ENCODE results near the gene BZW1. TPM values are rescaled to one million over a fixed set of nuclear protein-coding genes. Genes with fewer than 3 reads are reported as not detected.

Gene BZW1
- total and polyA plus RNA-seq, 2 of the 4 experiments (the other 2 are of a cell fraction) = 204 to 268 TPM

- intact Hi-C loops (cut with micrococcal nuclease) = no loop called here
Observed at GRCh38 chr2:200791905-200792304, 19.8 kb upstream of the BZW1 start.

More at GRCh38 chr2:200791905-200792304, 19.8 kb upstream of the BZW1 start:
- peaks cover 12% of the 10 kb centered on the region for H3K4me1 ChIP-seq (ENCODE audit: control insufficient read depth, insufficient read depth, low read length)
- H2AK9ac ChIP-seq (replicated peaks; ENCODE audit: low read depth, low read length, poor library complexity) = no peak overlapping the region
- no peaks in the 10 kb centered on the region for H3K9me3 ChIP-seq (ENCODE audit: control insufficient read depth, insufficient read depth, low read length)
- H3K27me3 ChIP-seq (ENCODE audit: control insufficient read depth, insufficient read depth, low read length) = no peaks in the 10 kb centered on the region
- no peak overlapping the region for H2BK5ac ChIP-seq (ENCODE audit: low read depth, low read length, poor library complexity, severe bottlenecking)
- no peak overlapping the region for H4K8ac ChIP-seq (ENCODE audit: low read depth in 2 of 2, low read length in 2 of 2)
- no peak overlapping the region for H3K4ac ChIP-seq (ENCODE audit: low read depth, low read length)
- ATAC-seq (ENCODE audit: low read depth) (no peak), DNase-seq (no peak)
- no peaks in the 10 kb centered on the region for H3K36me3 ChIP-seq (ENCODE audit: control insufficient read depth, insufficient read depth, low read length)
- H3K56ac ChIP-seq (ENCODE audit: extremely low read depth, insufficient read depth, low read length) = no peak overlapping the region
- POLR2A ChIA-PET (ENCODE audit: unreplicated experiment) = no interaction called here
- H3K9ac ChIP-seq (ENCODE audit: low read depth, low read length) = no peak overlapping the region
- H3K79me1 ChIP-seq (ENCODE audit: low read depth in 1 of 2, low read length in 2 of 2) = peaks cover 0 to 13% of the 10 kb centered on the region in 2 experiments; a peak in 2 of 4 replicates
- no peaks in the 10 kb centered on the region; the same call in 1 of the 2 replicates for H4K20me1 ChIP-seq (ENCODE audit: insufficient read depth, low read length)
- H3K23ac ChIP-seq (ENCODE audit: low read depth, low read length) = no peak overlapping the region
- H2BK15ac ChIP-seq (ENCODE audit: low read depth, low read length) = no peak overlapping the region
- dilution Hi-C loops (cut with HindIII; ENCODE audit: low sequenced_read_pairs, unreplicated experiment) = no loop called here
- H3K4me3 ChIP-seq (ENCODE audit: insufficient read depth, low read depth, low read length) = no peak overlapping the region
- H3K27ac ChIP-seq (ENCODE audit: insufficient read depth, low read length) = no peak overlapping the region
- TF ChIP-seq MXI1 (IDR thresholded peaks at IDR 0.05; ENCODE audit: borderline replicate concordance, low read depth, low read length) = no peak
- TF ChIP-seq RCOR1 (IDR thresholded peaks at IDR 0.05; ENCODE audit: insufficient replicate concordance, low read length) = no peak
- no peak for TF ChIP-seq CTCF (conservative IDR thresholded peaks at IDR 0.05; ENCODE audit: low read depth, low read length)
- TF ChIP-seq POLR2A (IDR thresholded peaks at IDR 0.05; ENCODE audit: low read depth, low read length) = no peak
- TF ChIP-seq BHLHE40 (IDR thresholded peaks at IDR 0.05; ENCODE audit: low read depth, low read length) = no peak
- TF ChIP-seq FOS (IDR thresholded peaks at IDR 0.05; ENCODE audit: low read depth, low read length) = no peak
- no peak for TF ChIP-seq USF2 (IDR thresholded peaks at IDR 0.05; ENCODE audit: low read depth, low read length)
- no peak for TF ChIP-seq NFE2L2 (IDR thresholded peaks at IDR 0.05; ENCODE audit: low read depth, low read length)
- TF ChIP-seq RFX5 (IDR thresholded peaks at IDR 0.05; ENCODE audit: low read depth, low read length) = no peak
- TF ChIP-seq MAFK (IDR thresholded peaks at IDR 0.05; ENCODE audit: low read depth, low read length) = no peak
- H4K91ac ChIP-seq (ENCODE audit: insufficient read depth, low read depth, low read length) = no peak overlapping the region
- BruUV-seq (replicated peaks) = no TSS peak
- H4K5ac ChIP-seq (ENCODE audit: low read depth, low read length) = no peak overlapping the region
- H2BK120ac ChIP-seq (ENCODE audit: low read depth, low read length) = no peak overlapping the region
- no peak overlapping the region for H2AK5ac ChIP-seq (ENCODE audit: low read depth, low read length)
- no peak overlapping the region for H3K4me2 ChIP-seq (ENCODE audit: low read depth, low read length)
- CTCF ChIA-PET = no interaction called here
- H3K14ac ChIP-seq (replicated peaks; ENCODE audit: low read depth, low read length) = no peak overlapping the region
- H3K18ac ChIP-seq (ENCODE audit: low read depth, low read length) = no peak overlapping the region
- no peak overlapping the region for H2BK20ac ChIP-seq (ENCODE audit: low read depth, low read length)
- in situ Hi-C loops (cut with MboI; ENCODE audit: low sequenced_read_pairs) = no loop called here
- H3K9me1 ChIP-seq (ENCODE audit: insufficient read depth, low read length) = peaks cover 18% of the 10 kb centered on the region
- H2AFZ ChIP-seq (replicated peaks; ENCODE audit: low read length, poor library complexity) = no peak overlapping the region
